ENCODE measurements around the gene FABP7.

The FABP7 gene

DNA sequence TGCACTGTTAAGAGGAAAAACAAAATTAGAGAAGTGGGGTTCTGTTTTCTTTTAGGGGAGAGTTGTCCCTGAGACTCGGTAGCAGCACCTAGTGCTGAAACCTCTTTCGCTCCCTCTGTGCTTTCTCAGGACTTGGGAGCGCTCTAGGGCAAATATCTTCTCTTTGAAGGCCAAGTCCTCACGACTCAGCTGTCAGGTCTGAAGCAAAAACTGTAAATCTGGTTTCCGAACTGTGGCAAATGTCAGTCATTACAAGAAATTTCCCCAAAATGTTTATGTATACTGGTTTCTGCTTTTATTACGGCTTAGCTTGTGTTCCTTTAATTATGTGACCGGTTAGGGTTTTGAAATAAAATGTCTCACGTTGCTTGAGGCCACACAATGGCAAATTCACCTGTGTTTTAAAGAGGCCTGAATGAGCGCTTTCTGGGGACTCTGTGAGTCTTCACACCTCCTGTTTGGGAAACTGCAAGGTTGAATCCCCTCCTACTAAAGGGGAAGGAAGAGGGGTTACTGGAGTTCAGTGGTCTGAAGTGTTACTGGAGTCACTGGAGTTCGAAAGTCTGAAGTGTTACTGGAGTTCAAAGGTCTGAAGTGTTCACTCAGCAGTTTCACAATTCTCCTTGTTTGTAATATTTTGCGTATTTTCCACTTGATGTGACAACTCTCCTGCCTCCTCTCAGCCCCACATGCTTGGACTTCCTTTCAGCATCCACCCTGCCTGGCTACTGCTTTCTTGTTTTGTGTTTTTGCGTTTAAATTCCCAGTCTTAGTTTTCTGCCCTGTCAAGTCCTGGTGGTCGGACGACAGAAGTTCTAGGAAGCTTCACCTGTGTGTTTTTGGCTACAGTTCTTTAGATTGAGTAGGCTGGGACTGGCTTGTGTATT is 11.2 kb downstream of the FABP7 start:
- in situ Hi-C loops (cut with MboI; ENCODE audit: low sequenced_read_pairs) = no loop called here

DNA sequence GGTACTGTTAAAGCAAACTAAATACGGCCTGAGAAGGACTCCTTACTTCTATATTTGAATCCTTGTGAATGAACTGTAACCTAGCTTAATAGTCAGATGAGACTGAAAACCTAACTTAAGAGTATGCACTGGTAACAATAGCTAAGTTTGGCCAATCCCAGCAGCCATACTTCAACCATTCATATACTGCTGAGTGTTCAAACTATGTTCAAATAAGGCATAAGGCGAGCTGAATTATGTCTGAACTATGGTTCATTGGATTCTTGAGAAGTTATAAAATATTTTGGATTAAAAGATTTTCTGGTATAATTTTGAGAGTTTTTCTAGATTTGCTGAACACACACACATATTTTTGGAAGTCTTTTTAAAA is 11.8 kb downstream of the FABP7 start:
- in situ Hi-C loops (cut with MboI; ENCODE audit: low sequenced_read_pairs) = no loop called here

DNA sequence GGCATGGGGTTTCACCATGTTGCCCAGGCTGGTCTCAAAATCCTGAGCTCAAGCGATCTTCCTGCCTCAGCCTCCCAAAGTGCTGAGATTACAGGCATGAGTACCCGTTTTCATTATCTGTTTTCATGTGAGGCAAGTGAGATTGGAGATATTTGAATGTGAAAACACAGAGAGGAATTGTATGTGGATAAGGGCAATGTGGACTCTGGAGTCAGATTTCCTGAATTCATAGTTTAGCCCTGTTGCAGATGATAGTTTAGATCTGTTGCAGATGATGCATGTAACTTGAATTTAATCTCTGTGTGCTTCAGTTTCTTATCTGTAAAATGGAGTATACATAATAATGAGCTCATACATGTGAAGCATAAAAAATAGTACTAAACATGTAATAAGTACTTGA is 13.2 kb downstream of the FABP7 start:
- in situ Hi-C loops (cut with MboI; ENCODE audit: low sequenced_read_pairs) = no loop called here

DNA sequence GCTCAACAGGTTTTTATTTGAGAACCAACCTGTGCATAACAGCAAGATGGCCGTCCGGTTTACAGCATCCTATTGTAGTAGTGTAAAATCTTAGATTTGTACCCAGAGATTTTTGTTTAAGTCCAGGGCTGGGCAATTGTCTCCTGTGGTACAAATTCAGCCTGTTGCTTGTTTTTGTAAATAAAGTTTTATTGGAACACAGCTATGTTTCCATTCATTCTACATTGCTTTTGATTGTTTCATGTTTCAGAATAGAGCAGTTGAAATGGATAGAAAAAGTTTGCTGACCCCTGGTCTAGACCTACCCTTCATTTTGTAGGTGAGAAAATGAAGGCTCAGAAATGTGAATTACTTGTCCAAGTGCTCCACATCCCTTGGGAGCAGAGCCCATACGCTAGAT is 18.0 kb downstream of the FABP7 start:
- in situ Hi-C loops (cut with MboI; ENCODE audit: low sequenced_read_pairs) = no loop called here

DNA sequence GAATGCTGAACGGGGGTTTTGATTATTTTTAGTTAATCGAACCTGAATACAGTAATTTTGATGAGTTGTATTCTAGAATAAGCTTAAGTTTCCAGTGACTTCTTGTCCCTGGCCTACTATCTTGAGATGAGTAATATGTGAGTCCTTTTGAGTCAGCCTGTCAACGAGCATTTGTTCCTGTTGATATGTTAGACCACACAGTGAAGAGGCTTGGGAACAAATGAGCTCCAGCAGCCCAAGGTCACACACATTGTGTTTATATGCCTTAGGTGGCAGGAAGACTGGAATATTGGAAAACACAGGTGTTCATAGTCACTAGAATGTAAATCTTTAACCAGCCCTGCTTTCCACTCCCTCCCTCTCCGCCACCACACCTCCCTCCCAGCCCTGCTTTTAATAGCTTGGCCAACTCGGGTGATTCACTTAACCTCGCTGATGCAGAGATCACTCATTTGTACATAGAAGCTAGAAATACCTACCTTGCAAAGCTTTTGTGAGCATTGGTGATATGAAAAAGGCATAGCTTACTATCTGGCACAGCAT is 18.7 kb downstream of the FABP7 start:
- in situ Hi-C loops (cut with MboI; ENCODE audit: low sequenced_read_pairs) = no loop called here

DNA sequence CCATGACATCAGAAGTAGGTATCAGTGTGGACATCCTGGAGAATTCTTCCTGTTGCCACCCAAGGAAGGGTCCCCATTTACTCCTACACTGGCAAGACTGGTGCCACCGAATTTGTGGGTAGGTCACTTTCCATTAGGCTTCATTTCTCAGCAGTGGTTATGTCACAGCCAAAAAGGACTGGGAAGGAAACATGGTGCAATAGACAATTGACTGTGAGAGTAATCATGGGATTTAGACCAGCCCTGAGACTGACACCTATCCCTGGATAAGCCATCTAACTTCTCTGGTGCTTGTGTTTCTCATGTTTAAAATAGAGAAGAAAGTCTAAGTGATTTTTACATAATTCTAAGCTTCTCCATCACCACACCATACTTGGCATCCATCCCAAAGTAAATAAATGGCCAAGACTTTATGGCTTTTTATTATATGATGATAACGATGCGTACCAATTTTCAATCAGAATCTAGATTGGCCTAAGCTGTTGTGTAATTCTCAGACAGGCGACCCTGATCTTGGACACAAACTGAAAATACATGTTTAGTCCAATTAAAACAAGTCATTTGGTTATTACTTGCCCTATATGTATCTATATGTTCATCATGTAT is 19.7 kb downstream of the FABP7 start:
- in situ Hi-C loops (cut with MboI; ENCODE audit: low sequenced_read_pairs) = no loop called here

DNA sequence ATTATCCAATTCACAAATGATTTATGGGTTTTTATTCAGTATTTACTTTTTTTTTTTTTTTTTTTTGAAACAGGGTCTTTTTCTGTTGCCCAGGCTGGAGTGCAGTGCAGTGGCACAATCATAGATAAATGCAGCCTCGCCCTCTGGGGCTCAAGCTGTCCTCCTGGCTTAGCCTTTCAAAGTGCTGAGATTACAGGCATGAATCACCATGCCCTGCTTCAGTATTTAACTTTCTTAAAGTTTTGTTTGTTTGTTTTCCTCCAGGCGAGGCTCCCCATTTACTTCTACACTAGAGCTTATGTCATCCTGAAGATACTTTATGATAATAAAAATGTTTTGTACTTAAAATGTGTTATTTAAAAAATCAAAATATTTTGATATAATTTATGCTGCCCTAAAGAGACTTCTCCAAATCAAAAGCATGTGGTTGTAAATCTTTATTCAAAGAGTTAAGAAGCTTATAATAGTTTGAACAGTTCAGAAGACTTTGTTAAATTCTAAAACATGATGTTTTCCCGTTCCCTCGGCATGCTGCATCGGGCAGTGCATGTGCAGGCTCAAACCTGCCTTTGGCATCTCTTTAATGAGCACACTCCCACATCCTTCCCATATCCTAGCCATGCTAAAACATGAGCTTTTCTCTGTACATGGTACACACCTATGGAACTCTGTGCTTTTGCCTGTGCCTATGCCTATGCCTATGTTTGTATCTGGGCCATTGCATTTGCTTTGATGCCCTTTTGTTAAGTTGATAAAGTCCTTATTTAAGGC is 20.6 kb downstream of the FABP7 start:
- in situ Hi-C loops (cut with MboI; ENCODE audit: low sequenced_read_pairs) = no loop called here

DNA sequence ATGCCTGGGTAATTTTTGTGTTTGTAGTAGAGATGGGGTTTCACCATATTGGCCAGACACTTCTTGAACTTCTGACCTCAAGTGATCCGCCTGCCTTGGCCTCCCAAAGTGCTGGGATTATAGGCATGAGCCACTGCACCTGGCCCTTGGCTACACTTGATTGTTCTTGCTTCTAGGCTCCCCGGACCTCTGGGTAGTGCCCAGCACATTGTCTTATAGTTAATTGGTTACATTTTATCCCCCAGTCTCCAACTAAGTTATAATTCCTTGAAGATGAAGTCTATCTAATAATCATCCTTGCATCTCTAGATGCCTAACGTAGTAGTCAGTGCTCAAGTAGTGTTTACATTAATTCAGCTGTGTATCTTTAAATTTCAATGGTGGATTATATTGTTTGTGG is 21.4 kb downstream of the FABP7 start:
- in situ Hi-C loops (cut with MboI; ENCODE audit: low sequenced_read_pairs) = no loop called here

DNA sequence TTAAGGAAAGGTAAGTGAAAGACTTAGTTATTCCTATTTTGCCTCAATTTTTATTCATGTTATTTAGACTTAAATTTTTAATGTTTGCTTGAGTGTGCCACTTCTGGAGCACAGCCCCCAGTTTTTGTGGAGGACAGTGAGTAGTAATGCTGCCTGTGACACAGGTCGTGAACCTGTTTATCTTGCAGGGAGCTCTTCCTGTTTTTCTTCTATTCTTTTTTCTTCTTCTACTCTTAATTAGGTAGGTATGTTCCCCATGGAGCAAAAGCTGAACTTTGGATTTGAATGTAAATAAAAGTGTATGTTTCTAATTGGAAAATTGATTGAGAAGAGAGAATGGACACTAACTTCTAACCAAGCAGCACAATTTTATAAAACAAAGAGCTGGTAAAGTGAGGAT is 21.9 kb downstream of the FABP7 start:
- in situ Hi-C loops (cut with MboI; ENCODE audit: low sequenced_read_pairs) = no loop called here

DNA sequence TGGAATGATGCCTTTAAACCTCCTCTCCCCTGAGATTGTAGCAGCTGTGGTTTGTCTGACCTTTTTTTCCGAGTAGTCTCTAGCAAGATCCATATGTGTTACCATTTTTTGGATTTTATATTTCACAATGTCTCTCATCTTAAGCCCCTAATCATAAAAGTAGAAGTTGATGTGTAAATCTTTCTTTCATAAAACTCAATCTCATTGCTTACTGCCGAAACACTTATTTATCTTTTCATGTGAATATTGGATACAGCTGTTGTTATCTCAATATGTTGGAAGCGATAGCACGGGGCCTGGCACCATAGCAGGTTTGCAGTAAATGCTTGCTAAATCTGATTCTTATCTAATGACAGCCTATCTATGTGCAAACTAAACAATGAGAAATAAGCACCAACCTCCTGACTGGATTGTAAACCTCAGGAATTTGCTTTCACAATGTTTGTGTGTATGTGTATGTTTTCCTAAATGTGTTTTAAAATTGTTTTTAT is 23.7 kb downstream of the FABP7 start:
- in situ Hi-C loops (cut with MboI; ENCODE audit: low sequenced_read_pairs) = no loop called here

DNA sequence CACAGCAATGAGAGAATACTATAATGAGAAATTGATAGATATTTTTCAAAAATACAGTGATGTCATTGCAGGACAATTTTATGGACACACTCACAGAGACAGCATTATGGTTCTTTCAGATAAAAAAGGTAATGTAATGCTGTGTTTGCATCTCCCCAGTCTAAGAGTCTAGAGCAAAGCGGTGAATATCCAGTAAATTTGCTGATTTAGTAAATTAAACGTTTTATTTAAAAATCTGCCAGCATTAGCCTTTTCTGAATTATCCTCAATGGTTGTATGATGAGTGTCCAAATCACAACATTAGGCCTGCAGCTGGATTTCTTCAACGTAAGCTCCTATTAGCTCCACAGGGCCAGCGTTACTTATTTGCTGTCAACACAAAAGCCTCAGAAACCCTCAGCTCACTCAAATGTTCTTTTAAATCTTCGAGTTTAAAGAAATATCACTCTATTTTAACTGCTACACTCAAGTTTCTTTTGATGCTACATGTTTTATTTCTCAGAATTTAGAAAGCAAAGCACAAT is 25.5 kb downstream of the FABP7 start:
- in situ Hi-C loops (cut with MboI; ENCODE audit: low sequenced_read_pairs) = no loop called here

DNA sequence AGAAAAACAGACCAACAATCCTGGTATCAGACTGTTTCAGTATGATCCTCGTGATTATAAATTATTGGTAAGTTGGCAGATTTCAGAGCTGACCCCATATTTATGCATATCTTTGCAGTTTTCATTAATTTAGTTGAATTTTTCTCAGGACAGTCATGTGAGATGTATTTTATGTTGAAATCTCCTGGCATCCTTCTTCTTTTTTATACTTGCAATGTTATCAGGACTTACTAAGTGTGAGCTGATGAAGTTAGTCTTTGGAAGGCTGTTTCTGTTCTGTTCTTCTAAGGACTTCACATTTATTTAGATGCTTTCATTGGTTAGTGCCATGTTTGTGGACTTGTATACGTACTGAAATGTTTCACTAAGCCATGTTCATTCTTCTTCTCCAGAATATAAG is 26.8 kb downstream of the FABP7 start:
- in situ Hi-C loops (cut with MboI; ENCODE audit: low sequenced_read_pairs) = no loop called here

DNA sequence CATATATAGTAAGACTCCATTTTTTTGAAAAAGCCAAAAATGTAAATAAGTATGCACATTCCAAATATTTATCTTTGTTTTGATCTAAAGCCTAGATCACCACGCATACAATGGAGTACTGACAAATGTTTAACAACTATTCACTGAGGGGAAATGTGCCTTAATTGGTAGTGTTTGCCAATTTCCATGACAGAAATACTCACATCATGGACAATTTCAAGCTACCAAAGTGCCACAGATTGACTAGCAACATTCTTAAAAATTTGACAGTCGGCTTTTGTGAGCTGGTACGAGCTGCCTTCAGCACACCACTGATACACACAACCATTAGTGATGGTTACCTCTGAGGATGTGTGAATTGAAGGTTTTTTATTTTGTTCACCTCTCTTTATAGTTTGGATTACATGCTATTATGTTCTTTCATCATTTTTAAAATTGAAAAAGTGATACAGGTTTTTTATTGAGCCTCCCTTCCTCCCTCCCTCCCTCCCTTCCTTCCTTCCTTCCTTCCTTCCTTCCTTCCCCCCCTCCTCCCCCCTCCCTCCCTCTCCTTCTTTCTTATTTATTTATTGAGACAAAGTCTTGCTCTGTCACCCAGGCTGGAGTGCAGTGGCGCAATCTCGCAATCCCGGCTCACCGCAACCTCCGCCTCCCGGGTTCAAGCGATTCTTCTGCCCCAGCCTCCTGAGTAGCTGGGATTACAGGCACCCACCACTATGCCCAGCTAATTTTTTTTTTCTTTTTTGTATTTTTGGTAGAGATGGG is 28.8 kb downstream of the FABP7 start:
- in situ Hi-C loops (cut with MboI; ENCODE audit: low sequenced_read_pairs) = no loop called here

DNA sequence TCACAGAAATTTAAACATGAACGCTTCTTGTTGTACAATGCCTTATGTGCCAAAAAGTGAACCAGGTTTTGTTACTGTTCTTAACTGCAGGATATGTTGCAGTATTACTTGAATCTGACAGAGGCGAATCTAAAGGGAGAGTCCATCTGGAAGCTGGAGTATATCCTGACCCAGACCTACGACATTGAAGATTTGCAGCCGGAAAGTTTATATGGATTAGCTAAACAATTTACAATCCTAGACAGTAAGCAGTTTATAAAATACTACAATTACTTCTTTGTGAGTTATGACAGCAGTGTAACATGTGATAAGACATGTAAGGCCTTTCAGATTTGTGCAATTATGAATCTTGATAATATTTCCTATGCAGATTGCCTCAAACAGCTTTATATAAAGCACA is 29.5 kb downstream of the FABP7 start:
- in situ Hi-C loops (cut with MboI; ENCODE audit: low sequenced_read_pairs) = no loop called here

DNA sequence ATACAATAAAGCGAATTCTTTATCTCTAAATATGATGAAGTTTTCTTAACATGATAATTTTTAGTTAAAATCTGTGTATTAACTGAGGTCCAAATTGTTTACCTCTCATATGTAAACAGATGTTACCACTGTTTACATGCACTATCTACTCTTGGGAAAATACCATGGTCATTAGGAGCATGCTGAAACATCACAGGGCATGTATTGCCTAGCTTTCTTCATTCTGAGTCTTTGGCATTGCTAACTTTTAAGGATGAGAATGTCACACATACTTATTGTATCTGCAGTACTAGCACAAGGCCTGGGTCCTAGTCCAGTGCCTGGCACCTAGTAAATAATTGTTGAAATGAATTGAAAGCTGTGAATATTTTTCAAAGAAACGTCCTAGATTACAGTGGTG is 30.2 kb downstream of the FABP7 start:
- in situ Hi-C loops (cut with MboI; ENCODE audit: low sequenced_read_pairs) = no loop called here

DNA sequence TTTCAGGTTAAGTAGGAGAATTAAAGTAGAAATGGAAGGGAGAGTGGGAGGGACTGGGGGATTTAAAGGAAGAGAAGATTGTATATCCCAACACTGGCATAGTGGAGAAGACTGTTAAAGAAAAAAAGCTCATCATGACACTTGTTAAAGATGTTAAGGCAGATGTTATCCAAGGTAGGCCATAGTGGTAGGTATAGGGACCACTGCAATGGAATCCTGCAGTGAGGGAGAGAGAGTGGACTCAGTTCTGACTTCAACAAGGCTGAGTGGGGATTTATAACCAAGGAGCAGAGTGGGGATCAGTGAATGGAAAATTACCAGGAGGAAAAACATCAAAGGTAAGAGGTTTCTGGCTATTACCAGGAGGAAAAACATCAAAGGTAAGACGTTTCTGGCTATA is 30.7 kb downstream of the FABP7 start:
- in situ Hi-C loops (cut with MboI; ENCODE audit: low sequenced_read_pairs) = no loop called here

DNA sequence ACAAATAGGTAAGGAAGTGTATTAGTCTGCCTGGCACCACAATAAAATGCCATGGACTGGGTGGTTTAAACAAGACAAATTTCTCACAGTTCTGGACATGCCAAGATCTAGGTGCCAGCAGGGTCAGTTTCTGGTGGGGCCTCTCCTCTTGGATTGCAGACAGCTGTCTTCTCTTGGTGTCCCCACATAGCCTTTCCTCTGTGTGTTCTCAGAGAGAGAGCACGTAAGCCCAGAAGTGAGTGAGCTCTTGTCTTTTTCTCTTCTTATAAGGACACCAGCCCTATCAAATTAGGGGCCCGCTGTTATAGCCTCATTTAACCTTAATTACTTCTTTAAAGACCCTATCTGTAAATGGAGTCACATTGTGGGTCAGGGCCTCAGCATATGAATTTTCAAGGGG is 37.8 kb downstream of the FABP7 start:
- in situ Hi-C loops (cut with MboI; ENCODE audit: low sequenced_read_pairs) = no loop called here

DNA sequence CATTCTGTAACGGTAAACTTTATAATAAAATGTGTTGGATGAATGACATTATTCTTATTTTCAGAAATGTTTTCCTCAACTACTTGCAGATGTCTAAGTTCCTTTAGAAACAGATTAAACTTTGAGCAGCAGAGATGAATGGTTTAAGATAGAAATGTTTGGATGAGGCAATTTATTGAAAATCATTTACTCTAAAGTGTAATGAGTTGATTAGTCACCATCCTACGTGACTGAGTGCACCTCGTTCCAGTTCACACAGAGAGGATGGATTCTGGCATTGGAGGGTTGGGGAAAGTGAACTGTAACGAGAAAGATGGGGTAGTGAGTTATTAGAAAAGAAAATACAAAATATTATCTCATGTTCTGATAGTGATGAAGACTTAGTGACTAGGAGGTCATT is 38.2 kb downstream of the FABP7 start:
- in situ Hi-C loops (cut with MboI; ENCODE audit: low sequenced_read_pairs) = no loop called here

DNA sequence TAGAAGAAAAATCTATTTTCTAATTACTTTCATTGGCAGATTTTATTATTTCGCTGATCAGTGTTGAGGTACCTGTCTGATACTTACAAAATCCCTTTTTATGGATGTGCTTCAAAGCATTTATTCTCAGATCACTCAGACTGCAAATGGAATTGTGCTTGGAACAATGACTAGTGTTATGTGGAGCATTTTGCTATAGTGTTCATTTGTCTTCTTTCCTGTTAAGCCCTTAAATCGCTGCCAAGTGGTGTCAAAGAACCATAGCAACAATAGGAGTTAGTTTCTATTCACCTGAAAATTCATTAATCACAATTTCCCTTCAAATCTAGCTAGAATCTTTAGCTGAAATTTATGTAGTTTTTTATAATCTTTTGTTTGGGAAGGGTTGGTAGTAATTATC is 39.4 kb downstream of the FABP7 start:
- in situ Hi-C loops (cut with MboI; ENCODE audit: low sequenced_read_pairs) = no loop called here

DNA sequence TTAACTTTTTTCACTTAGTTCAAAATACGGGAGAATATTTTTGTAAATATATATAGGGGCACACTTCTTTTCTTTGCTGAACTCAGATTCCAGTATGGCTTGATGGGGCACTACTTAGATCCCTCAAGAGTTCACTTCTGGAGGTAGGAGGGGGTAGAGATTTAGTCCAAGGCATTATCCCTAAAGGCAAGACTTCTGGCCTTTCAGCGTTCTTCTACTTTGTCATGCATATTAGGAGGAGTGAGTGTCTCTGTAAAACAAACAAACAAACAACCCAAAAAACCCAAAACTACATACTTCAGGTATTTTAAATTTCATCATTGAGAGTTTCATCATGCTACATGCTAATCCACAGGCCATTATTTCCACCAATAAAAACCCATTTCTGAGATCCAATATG is 41.6 kb downstream of the FABP7 start:
- in situ Hi-C loops (cut with MboI; ENCODE audit: low sequenced_read_pairs) = no loop called here
